Measurements from ENCODE around the gene APOC3.
A peak's percentile ranks its signal among the peaks of the same experiment; 100 is the strongest.

The APOC3 gene

GRCh38 chr11:116875194-116875593 lies 45.5 kb downstream of the APOC3 start:
- no peak for DNase-seq (ENCODE audit: low read depth)

GRCh38 chr11:116876656-116877055 lies 46.9 kb downstream of the APOC3 start:
- DNase-seq (ENCODE audit: low read depth): no peak

GRCh38 chr11:116879800-116880625 lies 50.3 kb downstream of the APOC3 start:
- DNase-seq (ENCODE audit: low read depth): peak; percentile 76

- DNase-seq (ENCODE audit: low read depth): no peak
These were observed 51.4 kb downstream of the APOC3 start for GRCh38 chr11:116881143-116881542.

GRCh38 chr11:116882386-116882785 lies 52.7 kb downstream of the APOC3 start:
- peak; percentile 80 for DNase-seq (ENCODE audit: low read depth)
